Measurements from ENCODE around the gene ZNF597.
A peak's percentile ranks its signal among the peaks of the same experiment; 100 is the strongest.

ZNF597 gene, protein sequence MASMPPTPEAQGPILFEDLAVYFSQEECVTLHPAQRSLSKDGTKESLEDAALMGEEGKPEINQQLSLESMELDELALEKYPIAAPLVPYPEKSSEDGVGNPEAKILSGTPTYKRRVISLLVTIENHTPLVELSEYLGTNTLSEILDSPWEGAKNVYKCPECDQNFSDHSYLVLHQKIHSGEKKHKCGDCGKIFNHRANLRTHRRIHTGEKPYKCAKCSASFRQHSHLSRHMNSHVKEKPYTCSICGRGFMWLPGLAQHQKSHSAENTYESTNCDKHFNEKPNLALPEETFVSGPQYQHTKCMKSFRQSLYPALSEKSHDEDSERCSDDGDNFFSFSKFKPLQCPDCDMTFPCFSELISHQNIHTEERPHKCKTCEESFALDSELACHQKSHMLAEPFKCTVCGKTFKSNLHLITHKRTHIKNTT

GRCh38 chr16:3443108-3444031 is at the start of gene ZNF597, which contains the start of gene NAA60:
ZNF597 (minus strand) TSS chr16:3443504; CDS start chr16:3443153, 351 bp downstream.
NAA60 (plus strand) TSS chr16:3443680; CDS start chr16:3476228, 32,548 bp downstream.
- peak; percentile 47 to 50 for DNase-seq (ENCODE audit: extremely low read depth in 1 of 2, low read depth in 1 of 2)

GRCh38 chr16:3492356-3492755 is 49.1 kb upstream of the ZNF597 start:
- no peak for DNase-seq (ENCODE audit: extremely low read depth in 1 of 2, low read depth in 1 of 2)

- DNase-seq (ENCODE audit: extremely low read depth in 1 of 2, low read depth in 1 of 2), result no peak
These were observed 47.8 kb upstream of the ZNF597 start for GRCh38 chr16:3490911-3491629.

DNA sequence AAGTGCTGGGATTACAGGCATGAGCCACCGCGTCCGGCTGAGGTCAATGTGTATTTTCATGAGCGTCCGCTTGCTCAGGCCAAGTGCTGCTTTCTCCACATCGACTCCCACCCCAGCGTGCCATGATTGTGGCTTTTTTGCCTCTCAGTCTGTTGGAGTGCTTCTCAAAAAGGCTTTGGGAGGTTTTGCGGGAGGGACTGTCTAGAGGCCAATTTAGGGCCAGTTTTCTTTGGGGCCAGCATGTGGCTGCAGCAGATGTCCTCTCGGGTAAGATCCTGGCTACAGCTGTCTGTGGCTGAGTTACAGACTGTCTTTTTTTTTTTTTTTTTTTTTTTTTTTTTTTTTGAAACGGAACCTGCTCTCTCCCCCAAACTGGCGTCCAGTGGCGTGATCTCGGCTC is 45.5 kb upstream of the ZNF597 start:
- DNase-seq (ENCODE audit: extremely low read depth in 1 of 2, low read depth in 1 of 2), result no peak

- DNase-seq (ENCODE audit: extremely low read depth in 1 of 2, low read depth in 1 of 2), result no peak
These were observed 44.5 kb upstream of the ZNF597 start for GRCh38 chr16:3487521-3488410.

- DNase-seq (ENCODE audit: extremely low read depth in 1 of 2, low read depth in 1 of 2), result no peak
These were observed 43.4 kb upstream of the ZNF597 start for GRCh38 chr16:3486506-3487215.

DNA sequence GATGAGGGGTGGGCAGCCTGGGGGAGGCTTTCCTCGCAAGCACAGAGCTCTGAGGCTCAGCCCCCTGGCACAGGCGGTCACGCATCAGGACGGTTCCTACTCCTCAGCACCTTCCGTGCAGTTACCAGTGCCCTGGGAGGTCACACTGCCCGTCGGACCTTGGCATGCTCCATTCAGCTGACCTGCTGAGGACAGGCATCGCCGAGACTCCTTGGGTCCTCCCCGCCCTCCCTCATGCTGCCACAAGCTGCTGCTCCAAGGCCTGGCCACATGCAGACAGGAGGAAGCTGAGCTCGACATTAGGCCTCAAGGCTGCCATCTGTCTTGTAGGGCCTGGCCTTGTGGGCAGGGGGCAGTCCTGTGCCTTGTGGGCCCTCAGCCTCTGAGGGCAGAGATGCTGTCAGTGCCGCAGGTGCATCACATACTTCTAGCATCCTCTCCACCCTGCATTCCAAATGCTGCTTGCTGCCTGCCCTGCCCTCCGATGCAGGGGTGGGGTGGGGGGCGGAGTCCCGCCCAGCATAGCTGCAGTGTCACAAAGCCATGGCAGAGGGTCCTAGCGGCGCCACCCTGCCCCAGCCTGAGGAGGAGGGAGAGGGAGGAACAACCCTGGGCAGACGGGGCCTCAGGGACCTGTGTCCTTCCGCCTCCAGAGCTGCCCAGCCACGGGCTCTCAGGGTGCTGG is 42.7 kb upstream of the ZNF597 start:
- DNase-seq (ENCODE audit: extremely low read depth in 1 of 2, low read depth in 1 of 2), result no peak

DNA sequence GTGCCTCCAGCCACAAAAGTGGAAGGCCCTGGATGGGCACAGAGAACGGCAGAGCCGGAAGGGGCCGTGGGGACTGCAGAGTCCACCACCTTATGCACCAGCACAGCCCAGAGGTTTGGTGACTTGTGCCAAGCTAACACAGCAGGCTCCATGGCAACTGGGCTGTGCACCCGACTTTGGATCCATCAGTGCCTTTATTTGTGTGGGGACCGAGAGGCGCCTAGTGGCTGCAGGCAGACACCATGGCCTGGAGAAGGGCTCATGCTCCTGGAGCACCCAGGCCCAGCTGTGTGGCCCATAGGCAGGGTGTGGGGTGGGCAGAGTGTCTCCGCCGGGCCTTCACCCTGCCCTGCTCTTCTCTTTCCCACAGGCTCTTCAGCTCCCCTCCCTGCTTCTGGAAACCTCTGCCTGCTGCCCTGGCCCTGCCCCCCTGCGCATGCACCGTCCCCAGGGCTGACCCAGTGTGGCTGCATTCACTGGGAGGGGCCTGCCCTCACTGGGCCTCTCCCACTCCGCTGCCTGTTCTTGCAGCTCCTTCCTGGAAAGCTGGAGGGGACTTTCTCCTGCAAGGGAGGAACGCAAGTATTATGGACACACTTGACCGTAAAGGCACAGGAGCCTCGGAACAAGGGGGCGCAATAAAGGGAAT is 41.9 kb upstream of the ZNF597 start:
- no peak for DNase-seq (ENCODE audit: extremely low read depth in 1 of 2, low read depth in 1 of 2)

DNA sequence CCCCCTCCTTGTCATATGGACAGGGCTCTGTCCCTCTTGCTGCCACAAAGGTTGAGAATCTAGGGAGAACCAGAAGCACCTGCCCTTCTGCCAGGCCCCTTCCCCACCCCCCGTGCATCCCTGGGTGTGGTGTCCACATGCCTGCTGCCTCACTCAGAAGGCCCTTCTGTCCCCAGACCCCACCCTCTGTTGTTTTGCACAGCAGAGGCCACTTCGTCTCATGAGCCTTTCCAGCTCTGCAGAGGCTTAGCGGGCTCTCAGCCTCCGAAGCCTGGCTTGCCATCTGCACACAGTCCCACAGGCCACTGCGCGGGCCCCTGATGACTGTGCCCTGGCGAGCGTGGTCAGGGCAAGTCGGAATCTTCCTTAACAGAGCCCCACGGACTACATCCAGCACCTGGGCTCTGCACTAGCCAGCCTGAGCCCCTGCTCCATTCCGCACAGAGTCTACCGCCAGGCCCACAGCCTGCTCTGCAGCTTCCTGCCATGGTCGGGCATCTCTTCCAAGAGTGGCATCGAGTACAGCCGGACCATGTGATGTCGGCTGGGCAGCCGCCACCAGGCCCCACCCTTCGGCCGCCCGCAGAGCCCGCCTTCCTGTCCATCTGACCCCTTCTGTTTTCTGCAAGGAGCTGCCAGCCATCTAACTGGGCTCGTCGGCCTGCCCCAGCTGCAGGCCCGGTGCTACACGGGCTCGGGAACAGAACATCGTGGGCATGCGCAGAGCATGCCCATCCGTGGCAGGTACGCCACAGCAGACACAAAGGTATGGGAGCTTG is 41.2 kb upstream of the ZNF597 start:
- no peak for DNase-seq (ENCODE audit: extremely low read depth in 1 of 2, low read depth in 1 of 2)

DNA sequence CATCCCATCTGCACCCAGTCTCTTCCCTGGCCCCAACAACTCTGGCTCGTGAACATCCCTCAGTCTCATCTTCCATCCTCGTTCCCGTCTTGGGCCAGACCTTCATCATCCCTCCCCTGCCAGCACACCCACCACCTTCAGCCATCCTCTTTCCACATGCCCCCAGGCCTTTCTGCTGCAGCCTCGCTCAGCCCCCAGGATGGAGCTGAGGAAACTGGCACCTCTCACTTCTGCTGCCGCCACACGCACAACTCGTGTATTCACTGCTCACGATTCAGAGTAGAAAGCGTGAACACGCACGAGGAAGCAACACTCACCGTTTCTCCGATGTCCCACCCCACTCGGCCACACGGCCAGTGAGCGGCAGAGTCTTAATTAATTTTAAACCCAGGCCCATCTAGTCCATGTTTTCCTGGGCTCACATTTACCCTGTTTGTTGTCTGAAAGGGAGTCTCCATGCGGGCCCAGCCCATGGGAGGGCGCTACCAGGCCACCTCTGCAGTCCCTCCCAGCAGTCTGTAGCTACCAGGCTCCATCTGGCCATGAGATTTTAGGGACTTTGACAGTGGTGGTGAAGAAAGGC is 39.4 kb upstream of the ZNF597 start:
- DNase-seq (ENCODE audit: extremely low read depth in 1 of 2, low read depth in 1 of 2), result no peak

DNA sequence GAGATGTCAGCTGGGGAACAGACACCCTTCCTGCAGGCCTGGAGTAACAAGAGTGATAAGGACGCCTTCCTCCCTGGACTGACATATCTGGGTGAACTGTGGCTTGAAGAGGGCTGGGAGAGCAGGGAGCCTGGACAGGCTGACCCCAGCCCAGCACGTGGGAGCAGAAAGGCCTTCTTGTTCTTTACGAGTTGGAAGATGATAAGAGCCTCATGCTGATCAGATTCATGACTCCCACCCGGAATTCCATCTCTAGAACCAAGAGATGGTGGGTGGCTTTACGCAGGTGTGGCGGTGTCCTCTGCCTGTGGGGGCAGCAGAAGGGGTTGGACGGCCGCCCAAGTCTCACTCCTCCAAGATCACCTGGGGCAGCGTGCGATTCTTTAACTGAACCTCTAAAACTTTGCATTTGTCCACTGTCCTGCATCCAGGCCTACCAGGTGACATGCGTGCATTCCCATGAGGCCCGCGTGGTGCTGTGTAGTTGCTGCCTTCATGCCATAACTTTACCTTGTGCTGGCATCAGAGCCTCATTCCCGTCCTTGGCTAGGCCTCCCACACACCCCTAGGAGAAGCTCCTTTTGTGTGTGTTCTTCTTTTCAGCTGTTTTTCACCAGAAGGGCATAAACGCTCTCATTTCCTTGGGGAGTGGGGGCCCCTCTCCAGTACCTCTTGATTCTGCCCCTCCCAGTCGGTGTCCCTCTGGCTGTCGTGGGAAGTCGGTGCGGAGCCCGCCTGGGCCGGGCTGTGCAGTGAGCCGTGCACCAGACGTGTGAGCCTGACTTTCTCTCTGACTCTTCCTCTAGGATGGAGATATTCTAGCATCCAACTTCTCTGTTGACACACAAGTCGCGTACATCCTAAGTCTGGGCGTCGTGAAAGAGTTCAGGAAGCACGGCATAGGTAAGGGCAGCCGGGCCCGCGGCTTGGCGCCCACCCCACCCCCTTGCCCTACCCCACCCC is 38.7 kb upstream of the ZNF597 start:
- no peak for DNase-seq (ENCODE audit: extremely low read depth in 1 of 2, low read depth in 1 of 2)

- no peak for DNase-seq (ENCODE audit: extremely low read depth in 1 of 2, low read depth in 1 of 2)
These were observed 37.8 kb upstream of the ZNF597 start for GRCh38 chr16:3480901-3481695.

GRCh38 chr16:3479654-3480216 is 36.4 kb upstream of the ZNF597 start:
- no peak for DNase-seq (ENCODE audit: extremely low read depth in 1 of 2, low read depth in 1 of 2)

GRCh38 chr16:3478242-3478925 is 35.1 kb upstream of the ZNF597 start:
- no peak for DNase-seq (ENCODE audit: extremely low read depth in 1 of 2, low read depth in 1 of 2)

All from activated CD8-positive, alpha-beta memory T cell treated with anti-CD3 and anti-CD28 coated beads for 1 hour (primary cell).